Panc1 (cell line): Measurements from ENCODE around the gene NOL7.

Experiments
- CTCF ChIP-seq: fragments of 450-650 bp; IDR thresholded peaks from 2 replicates; pipeline ENCODE4 v1.5.1; 2017; ENCODE audit warnings: mild to moderate bottlenecking
- POLR2AphosphoS5 ChIP-seq: IDR thresholded peaks from 2 replicates; pipeline ENCODE4 v1.6.1; 2012; ENCODE audit warnings: mild to moderate bottlenecking, low read depth, low read length, moderate library complexity
- SIN3A ChIP-seq: IDR thresholded peaks from 2 replicates; pipeline ENCODE4 v1.6.1; 2012; ENCODE audit warnings: low read depth, mild to moderate bottlenecking, low read length, moderate library complexity, borderline replicate concordance; ENCODE audit not compliant: insufficient read depth

GRCh38 chr6:13664703-13665352 is 49.7 kb downstream of the NOL7 start:
- TF ChIP-seq CTCF (no peak), SIN3A (no peak), POLR2AphosphoS5 (no peak)
